Measurements from ENCODE around the gene RPL15.
"Not testable (repeated sequence)": the region's sequence is repeated elsewhere in the genome, so short reads cannot be mapped to it uniquely, and the experiment has no call there.

RPL15 gene

GRCh38 chr3:23889950-23890349, 27.0 kb upstream of the RPL15 start:
- no peak for DNase-seq

- no peak for DNase-seq
Observed at GRCh38 chr3:23894254-23895061, 22.5 kb upstream of the RPL15 start.

GRCh38 chr3:23895181-23895580, 21.8 kb upstream of the RPL15 start:
- DNase-seq, result no peak

GRCh38 chr3:23900744-23901143, 16.2 kb upstream of the RPL15 start:
- DNase-seq, result no peak

- DNase-seq, result no peak
Observed at GRCh38 chr3:23904545-23904944, 12.4 kb upstream of the RPL15 start.

- no peak for DNase-seq
Observed at GRCh38 chr3:23909341-23909740, 7.6 kb upstream of the RPL15 start.

DNA sequence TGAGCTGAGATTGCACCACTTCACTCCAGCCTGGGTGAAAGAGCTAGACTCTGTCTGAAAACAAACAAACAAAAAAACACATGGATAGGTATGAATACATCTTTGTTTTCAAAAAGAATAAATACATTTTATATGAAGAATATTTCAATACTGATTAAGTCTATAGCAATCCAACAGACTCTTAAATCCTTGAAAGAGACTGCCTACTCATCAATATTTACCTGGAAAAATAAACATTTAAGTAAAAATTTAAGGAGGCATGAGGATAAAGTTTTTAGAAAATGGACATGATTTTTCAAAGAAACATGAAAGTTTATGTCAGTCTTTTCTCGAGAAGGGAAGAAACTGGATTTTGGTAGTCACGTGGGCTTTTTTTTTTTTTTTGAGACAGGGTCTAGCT, 5.5 kb upstream of the RPL15 start:
- DNase-seq, result no peak

DNA sequence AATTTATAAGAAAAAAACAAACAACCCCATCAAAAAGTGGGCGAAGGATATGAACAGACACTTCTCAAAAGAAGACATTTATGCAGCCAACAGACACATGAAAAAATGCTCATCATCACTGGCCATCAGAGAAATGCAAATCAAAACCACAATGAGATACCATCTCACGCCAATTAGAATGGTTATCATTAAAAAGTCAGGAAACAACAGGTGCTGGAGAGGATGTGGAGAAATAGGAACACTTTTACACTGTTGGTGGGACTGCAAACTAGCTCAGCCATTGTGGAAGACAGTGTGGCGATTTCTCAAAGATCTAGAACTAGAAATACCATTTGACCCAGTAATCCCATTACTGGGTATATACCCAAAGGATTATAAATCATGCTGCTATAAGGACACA, 4.6 kb upstream of the RPL15 start:
- DNase-seq, result not testable (repeated sequence)

DNA sequence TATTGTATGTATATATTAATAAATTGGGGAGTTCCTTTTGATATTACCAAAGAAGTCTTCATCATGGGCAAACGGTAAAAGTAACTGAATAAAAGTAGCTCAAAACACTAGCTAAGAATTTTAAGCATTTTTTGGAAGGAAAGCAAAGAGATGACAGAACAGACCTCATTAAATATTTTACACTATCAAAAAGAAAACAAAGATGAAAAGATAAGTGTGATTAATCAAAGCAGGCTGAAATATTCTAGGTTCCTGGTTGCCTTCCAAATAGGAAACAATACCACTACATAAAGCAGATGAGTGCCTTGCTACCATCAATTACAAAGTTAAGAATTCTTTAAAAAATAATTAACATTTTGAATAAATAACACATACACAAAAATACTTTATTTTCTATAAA, 3.8 kb upstream of the RPL15 start:
- no peak for DNase-seq

DNA sequence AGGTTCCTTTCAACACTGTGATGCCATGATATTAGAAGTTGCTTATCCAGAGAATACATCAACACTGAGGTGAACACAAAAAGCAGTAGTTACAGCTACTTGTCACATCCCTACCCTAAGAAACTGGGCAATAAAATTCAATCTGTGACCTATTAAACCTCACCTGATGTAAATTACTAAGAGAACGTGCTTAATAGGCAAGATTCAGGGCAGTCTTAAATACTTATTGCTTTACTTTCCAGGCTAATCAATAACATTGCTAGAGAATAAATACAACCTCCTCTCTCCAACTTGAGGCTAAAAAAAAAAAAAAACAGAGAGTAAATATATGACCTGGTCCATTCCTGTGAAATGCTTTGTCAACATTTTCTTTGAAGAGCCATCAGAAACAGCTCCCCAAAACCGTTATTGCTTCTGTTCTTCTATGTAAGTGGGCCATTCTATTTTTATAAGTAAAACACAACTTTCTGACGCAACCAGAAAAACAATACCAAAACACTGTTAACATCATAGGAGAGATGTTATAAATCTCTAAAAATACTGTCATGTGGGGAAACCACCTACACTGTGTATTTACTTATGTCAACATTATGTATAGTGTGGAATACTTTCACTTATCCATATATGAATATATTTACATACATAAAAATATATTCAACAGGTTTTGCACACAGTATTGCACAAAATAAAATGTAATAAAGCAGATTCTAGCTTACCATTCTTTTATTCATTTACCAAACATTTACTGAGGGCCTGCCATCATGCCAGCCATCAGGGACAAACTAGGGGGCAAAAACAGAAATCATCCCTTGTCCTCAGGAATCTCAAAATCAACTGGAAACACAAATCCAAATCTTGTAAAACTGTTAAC, 2.8 kb upstream of the RPL15 start:
- no peak for DNase-seq

- peak; percentile 17 for DNase-seq
Observed at GRCh38 chr3:23915537-23916108, 1.3 kb upstream of the RPL15 start.

DNA sequence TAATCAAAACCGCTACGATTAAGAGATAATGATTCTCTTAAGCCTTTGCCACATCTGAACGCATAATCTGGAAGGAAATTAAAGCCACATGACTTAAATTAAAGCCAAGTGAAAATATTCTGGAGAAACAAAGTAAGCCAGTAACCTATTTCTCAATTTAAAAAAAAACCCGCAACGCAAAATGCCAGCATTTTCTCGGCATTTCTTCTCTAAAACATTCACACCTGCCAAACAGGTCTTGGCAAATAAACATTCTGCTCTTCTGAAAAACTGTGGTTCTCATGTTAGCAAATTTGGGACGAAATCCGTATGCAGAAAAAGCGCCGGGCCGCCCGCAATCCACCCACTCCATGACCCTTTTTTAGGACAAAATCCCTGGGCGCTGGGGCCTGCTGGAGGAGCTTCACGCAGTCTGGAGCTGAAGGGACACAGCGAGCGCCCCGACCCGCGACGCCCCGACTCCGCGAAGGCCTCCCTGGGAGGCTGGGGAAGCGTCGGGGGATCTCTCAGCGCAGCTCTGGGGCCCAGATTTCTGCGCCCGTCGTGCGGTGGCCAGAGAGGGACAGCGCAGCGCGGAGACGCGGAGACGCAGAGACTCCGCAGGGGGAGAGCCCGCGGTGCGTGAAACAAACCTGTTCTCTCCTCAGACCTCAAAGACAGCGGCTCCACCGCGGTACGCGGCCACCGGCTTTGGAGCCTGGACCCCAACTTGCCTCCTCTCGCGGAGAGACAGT, 613 bp upstream of the RPL15 start:
- DNase-seq, result no peak

- not testable (repeated sequence) for DNase-seq
Observed at GRCh38 chr3:23917679-23918303, 859 bp downstream of the RPL15 start.

DNA sequence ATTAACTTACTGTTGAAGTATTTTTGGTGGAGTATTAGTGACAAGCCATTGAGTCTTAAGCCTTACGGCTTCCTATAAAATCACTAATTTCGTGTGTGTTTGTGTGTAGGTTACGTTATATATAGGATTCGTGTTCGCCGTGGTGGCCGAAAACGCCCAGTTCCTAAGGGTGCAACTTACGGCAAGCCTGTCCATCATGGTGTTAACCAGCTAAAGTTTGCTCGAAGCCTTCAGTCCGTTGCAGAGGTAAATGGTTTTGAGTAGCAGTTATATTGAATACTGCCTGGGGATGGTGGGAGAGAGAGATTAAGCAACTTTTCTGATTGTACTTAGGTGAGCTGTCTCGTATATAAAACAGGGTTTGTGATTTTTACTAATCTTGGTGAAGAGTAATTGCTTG, 1.4 kb downstream of the RPL15 start:
- DNase-seq, result not testable (repeated sequence)

GRCh38 chr3:23919628-23920027, 2.7 kb downstream of the RPL15 start:
- DNase-seq, result no peak

DNA sequence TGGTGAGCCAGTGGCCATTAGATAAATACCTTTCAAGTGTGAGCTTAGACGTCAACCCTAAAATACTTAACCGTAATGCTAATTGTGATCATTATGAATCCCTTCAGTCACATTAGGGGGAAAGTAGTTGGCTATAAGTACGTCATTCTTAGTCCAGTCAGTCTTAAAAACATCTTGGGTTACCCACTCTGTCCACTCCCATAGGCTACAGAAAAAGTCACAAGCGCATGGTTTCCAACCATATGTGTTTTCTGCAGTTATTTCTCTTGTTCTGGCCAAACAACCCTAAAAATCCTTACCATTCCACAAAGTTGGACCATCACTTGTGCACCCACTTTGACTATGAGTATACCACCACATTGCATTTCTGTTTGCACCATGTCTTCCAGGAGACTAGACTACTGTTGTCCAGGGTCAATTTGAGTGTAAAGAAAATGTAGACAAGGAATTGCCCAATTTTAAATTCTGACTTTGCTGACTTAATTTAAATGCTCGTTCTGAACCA, 3.3 kb downstream of the RPL15 start:
- DNase-seq, result no peak

GRCh38 chr3:23921052-23921511, 4.2 kb downstream of the RPL15 start:
- DNase-seq, result no peak

- no peak for DNase-seq
Observed at GRCh38 chr3:23923786-23924185, 6.9 kb downstream of the RPL15 start.

DNA sequence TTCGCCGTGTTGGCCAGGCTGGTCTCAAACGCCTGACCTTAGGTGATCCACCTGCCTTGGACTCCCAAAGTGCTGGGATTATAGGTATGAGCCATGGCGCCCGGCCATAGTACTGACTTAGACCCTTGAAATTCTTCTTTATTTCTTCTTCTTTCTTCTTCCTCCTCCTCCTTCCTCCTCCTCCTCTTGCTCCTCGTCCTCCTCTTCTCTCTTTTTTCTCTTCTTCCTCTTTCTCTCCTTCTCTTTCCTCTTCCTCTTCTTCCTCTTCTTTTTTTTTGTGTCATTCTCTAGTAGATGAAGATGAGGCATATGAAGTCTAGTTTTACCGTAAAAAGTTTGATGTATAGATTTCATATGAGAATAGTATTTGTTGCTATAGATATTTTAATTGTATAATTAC, 9.3 kb downstream of the RPL15 start:
- no peak for DNase-seq

- DNase-seq, result no peak
Observed at GRCh38 chr3:23926736-23927135, 9.8 kb downstream of the RPL15 start.

DNA sequence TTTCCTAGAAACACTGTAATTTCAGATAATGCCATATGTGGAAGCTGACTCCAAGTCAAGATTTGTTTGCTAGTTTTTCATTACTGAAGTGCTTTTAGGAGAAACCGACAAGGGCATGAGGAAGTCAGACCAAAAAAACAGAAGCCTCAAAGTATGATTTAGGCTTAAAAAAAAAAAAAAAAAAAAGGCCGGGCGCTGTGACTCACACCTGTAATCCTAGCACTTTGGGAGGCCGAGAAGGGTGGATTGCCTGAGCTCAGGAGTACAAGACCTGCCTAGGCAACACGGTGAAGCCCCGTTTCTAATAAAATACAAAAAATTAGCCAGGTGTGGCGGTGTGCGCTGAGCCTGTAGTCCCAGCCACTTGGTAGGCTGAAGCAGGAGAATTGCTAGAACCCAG, 11.6 kb downstream of the RPL15 start:
- DNase-seq, result no peak

GRCh38 chr3:23931597-23931996, 14.7 kb downstream of the RPL15 start:
- no peak for DNase-seq

Measured in SHP77 treated with DMSO at 0.1 percent for 48 hours (cell line).